Fibroblast of pulmonary artery (primary cell): Measurements from ENCODE around the gene TRMT112.

Experiments
- DNase-seq: peaks from one replicate; pipeline ENCODE4 v3.0.0-alpha.2; 2010; ENCODE audit warnings: low read depth
- H3K4me3 ChIP-seq: replicated peaks from 2 replicates; pipeline ENCODE4 v1.5.1; 2011; ENCODE audit warnings: low read depth, mild to moderate bottlenecking, control low read depth, low read length, moderate library complexity
- TF ChIP-seq, protein P1 (sequence below): IDR thresholded peaks from 2 replicates; pipeline ENCODE4 v1.5.1; 2011; ENCODE audit warnings: mild to moderate bottlenecking, control low read depth, low read length, inconsistent platforms; ENCODE audit errors: missing control alignments

The TRMT112 gene

DNA sequence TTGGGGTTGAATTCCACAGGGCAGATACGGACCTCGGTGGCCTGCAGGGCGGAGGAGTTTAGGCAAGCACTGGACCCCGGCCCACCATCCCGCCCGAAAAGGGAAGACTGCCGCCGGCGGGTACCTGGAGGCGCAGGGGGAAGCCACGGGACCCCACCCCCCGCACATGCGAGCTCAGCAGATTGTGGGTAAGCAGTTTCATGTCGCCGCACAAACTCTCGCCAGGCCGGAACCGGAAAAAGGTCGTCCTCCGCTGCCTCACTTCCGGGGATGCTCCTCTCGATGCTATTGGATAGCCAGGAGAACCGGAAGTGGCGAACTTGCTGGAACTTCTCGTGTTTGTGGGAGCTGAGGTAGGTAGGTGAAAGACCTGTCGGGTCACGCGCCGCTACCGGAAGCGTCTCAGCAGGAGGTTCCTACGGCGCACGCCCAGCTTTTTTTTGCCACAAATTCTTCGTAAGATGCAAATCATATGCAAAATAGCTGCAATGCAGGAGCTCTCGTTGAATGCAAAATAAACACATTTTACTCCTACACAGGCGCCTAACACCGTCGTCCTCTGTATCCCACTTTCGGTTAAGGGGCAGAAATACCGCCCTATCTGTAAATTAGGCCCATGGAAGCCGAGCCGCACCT, at the start of gene TRMT112:
TRMT112 (minus strand) TSS at position 235 of the 636 bp plus-strand sequence; CDS start at position 202, 33 bp downstream.
- DNase-seq, result peak; percentile 98
- TF ChIP-seq, protein P1, sequence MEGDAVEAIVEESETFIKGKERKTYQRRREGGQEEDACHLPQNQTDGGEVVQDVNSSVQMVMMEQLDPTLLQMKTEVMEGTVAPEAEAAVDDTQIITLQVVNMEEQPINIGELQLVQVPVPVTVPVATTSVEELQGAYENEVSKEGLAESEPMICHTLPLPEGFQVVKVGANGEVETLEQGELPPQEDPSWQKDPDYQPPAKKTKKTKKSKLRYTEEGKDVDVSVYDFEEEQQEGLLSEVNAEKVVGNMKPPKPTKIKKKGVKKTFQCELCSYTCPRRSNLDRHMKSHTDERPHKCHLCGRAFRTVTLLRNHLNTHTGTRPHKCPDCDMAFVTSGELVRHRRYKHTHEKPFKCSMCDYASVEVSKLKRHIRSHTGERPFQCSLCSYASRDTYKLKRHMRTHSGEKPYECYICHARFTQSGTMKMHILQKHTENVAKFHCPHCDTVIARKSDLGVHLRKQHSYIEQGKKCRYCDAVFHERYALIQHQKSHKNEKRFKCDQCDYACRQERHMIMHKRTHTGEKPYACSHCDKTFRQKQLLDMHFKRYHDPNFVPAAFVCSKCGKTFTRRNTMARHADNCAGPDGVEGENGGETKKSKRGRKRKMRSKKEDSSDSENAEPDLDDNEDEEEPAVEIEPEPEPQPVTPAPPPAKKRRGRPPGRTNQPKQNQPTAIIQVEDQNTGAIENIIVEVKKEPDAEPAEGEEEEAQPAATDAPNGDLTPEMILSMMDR, result no peak
- peak within 1 kb of the TSS; percentile 69 for H3K4me3 ChIP-seq

DNA sequence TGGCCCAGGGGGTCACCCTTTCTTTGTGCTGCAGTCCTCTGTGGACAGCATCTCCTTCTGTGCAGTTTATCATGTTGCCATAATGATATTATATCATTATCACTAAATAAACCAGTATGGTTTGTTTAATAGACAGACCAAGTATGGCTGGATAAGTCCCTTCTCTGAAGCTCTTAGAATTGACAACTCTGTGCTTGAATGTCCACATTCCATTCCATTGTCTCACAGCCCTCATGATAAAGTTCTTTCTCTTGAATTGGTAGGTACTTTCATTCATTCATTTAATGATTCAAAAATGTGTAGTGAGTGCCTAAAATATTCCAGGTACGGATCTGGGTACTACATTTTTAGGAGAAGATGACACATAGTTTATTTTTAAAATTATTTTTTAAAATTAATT, 49.4 kb upstream of the TRMT112 start:
- H3K4me3 ChIP-seq, result no peak overlapping the region
- TF ChIP-seq, protein P1, result no peak
- peak; percentile 38 for DNase-seq

DNA sequence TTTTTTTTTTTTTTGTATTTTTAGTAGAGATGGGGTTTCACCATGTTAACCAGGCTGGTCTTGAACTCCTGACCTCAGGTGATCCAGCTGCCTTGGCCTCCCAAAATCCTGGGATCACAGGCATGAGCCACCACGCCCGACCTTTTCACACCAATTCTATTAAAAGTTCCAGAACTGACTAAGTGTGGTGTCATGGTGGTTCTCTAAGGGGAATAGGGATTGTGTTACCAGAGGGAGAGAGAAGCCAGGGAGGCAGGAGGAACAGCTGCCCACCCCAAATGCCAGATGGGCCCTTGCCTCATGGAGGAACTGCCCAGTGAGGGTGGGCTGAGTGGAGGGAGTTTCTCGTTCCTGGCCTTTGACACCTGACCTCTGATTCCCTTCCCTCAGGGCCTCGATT, 47.6 kb upstream of the TRMT112 start:
- TF ChIP-seq, protein P1, result no peak
- no peak overlapping the region for H3K4me3 ChIP-seq
- DNase-seq, result no peak

DNA sequence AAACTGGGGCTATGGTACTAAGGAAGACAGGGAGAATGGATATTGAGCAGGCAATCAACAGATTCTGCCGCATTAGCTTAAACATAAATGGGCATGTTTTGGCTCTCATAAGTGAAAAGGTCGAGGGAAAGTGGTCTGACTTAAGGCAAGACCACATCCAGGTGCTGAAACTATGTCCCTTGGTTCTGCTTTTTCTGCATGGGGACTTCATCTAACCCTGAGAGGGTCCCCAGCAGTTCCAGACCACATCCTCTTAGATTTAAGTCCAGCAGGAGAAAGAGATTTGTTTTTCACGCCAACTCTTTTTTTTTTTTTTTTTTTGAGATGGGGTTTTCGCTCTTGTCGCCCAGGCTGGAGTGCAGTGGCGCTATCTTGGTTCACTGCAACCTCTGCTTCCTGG, 47.1 kb upstream of the TRMT112 start:
- no peak overlapping the region for H3K4me3 ChIP-seq
- DNase-seq, result no peak
- TF ChIP-seq, protein P1, result no peak

DNA sequence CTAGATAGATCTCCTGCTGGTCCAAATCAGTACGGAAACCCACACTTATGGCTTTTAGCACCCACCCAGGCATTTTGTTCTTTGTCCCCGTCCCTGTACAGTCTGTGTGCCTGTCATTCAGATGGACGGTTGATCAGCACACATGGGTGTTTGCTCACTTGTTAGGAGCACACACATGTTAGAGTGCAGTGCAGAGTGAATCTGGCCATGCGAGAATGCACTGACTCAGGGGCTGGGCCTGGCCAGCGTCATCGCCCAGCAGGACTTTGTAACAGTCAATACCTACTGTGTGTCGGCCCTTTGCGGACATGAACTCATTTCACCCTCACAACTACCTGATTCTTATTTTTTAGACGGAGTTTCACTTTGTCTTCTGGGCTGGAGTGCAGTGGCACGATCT, 45.0 kb upstream of the TRMT112 start:
- TF ChIP-seq, protein P1, result no peak
- no peak overlapping the region for H3K4me3 ChIP-seq
- DNase-seq, result no peak

DNA sequence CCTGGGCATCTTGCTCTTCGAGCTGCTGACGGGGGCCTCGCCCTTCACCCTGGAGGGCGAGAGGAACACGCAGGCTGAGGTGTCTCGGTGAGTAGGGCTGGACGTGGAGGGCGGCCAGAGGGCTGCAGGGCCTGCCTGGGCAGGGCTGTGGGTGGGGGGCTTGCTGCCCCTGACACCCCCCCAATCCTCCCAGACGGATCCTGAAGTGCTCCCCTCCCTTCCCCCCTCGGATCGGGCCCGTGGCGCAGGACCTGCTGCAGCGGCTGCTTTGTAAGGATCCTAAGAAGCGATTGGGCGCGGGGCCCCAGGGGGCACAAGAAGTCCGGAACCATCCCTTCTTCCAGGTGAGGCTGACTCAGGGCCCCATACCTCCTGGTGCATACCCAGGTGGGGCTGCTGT, 44.3 kb upstream of the TRMT112 start:
- H3K4me3 ChIP-seq, result no peak overlapping the region
- TF ChIP-seq, protein P1, result no peak

DNA sequence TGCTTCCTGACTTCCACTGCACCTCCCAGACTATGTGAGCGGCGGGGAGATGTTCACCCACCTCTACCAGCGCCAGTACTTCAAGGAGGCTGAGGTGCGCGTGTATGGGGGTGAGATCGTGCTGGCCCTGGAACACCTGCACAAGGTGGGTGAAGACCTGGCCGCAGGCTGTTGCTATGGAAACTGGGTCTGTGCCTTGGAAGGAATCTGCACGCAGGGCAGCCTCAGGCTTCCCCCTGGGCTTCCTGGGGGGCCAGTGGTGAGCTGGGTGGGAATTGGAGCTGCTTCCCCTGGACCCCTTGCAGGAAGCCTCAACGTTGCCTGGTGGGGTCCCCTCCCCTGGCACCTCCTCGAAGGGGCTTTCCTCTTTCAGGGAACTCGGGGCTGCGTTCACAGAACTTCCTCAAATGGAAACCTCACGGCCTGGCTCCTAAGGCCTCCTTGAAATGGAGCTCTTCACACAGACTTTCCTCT, 43.1 kb upstream of the TRMT112 start:
- TF ChIP-seq, protein P1, result no peak
- no peak for DNase-seq
- H3K4me3 ChIP-seq, result no peak overlapping the region

More for the DNA sequence above, 44.3 kb upstream of the TRMT112 start:
- DNase-seq, result no peak
